Epithelial cell of esophagus (primary cell): ENCODE measurements around the gene LDB2.
"Not testable (repeated sequence)": the region's sequence is repeated elsewhere in the genome, so short reads cannot be mapped to it uniquely, and the experiment has no call there.

ENCODE experiments used
- DNase-seq: peaks from one replicate; pipeline ENCODE4 v3.0.0; 2010; ENCODE audit warnings: low read depth
- H3K4me3 ChIP-seq: 2 replicates; pipeline ENCODE4 v1.5.1; 2011; ENCODE audit warnings: mild to moderate bottlenecking, low read length, control low read depth
- TF ChIP-seq, protein P1 (sequence below): IDR thresholded peaks from 2 replicates; pipeline ENCODE4 v1.5.1; 2011; ENCODE audit warnings: low read depth, mild to moderate bottlenecking, low read length, control low read depth, inconsistent platforms; ENCODE audit not compliant: insufficient read depth; ENCODE audit errors: missing control alignments

Gene LDB2

DNA sequence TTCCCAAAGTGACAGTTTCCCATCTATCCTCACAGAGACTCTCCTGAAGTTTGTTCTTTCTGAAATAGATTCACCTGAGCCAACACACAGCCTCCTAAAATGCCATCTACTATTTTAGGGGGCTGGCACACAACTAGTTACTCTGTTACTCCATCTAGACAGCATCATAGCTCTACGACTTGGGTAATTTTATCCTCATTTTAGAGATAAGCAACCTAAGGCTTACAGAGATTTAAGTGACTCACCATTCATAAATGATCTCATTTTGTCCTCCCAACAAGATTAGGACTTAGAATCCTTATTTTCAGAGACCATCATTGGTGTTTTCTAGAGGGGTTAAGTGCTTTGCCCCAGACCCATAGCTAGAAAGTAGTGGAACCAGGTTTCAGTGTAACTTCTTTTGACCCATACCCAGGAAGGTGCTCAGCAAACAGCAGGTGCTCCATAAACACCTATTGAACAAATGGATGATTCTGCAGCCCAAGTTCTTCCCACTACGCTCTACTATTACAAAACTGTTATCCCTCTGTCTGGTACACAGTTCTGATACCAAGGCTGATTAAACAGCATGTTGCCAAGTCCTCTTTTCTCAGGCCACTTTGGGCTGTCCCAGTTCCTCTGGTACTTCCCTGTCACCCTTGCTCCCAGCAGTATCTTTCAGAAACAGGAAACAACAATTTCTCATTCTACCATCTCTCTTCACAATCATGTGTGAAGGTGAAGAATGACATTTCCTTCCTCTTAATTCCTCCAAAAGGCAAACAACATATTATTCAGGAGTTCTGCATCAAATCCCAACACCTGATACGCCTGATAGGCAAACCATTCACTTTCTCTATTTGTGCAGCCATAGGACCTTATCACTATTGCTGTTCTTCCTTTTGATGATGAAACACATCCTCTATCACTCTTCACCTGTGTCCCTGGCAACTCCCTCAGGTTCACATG, 367.5 kb downstream of the LDB2 start:
- TF ChIP-seq, protein P1, sequence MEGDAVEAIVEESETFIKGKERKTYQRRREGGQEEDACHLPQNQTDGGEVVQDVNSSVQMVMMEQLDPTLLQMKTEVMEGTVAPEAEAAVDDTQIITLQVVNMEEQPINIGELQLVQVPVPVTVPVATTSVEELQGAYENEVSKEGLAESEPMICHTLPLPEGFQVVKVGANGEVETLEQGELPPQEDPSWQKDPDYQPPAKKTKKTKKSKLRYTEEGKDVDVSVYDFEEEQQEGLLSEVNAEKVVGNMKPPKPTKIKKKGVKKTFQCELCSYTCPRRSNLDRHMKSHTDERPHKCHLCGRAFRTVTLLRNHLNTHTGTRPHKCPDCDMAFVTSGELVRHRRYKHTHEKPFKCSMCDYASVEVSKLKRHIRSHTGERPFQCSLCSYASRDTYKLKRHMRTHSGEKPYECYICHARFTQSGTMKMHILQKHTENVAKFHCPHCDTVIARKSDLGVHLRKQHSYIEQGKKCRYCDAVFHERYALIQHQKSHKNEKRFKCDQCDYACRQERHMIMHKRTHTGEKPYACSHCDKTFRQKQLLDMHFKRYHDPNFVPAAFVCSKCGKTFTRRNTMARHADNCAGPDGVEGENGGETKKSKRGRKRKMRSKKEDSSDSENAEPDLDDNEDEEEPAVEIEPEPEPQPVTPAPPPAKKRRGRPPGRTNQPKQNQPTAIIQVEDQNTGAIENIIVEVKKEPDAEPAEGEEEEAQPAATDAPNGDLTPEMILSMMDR = no peak
- no peak overlapping the region for H3K4me3 ChIP-seq
- no peak for DNase-seq

DNA sequence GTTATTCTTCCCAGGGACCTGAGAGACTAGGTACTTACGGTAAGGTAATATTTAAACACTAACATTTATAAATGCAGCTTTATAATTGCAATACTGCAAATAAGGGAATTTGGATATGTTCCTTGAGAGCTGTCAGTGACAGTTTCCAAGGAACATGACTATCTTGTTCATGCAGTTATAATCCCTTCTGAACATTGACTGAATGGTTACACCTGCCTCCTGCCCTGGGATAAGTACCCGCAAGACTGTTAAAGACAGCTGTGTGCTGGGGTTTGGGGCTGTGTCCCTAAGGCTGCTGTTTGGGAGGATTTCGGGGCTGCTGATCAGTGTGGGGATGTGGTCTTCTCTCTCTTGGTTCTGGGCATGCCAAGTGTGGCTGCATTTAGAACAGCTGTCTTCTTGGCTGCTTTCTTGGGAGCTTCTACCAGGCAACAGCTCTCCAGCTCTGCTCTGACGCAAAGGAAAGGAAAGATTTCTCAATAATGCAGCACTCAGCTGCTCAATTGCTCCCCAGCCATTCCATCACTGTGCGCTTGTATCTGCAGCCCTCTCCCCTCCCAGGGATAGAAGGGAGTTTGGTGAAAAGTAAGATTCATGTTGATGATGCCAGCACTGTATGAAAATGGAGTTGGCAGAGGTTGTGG, 373.4 kb downstream of the LDB2 start:
- no peak for DNase-seq
- TF ChIP-seq, protein P1 = no peak
- H3K4me3 ChIP-seq = no peak overlapping the region

DNA sequence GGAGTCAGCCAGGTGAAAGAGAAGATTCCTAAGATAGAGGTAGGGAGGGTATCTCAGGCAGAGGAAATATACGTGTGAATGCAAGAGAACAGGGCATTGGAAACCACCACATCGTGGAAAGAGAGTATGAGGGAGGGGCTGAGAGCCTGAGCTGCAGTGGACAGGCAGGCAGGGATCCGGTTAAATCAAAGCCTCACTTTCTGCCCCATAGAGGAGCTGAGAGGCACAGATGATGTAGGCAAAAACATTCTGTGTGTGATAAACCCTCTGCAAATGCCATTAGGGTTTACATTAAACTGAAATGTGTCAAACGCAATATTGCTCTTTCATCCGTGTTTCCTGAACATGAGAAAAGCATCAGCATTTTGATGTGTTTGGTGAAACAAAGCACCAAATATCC, 374.0 kb downstream of the LDB2 start:
- DNase-seq = no peak
- no peak overlapping the region for H3K4me3 ChIP-seq
- TF ChIP-seq, protein P1 = no peak

DNA sequence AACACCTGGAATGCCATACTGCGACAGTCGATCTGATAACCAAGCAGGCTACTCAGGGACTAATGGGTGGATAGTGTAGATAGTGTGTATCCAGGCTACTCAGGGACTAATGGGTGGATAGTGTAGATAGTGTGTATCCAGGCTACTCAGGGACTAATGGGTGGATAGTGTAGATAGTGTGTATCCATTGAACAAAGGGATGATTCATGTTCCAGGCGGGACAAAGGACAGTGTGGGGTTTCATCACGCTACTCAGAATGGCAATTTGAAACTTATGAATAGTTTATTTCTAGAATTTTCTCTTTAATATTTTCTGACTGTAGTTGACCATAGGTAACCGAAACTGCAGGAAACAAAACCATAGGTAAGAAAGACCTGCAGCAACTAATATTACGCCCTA, 374.9 kb downstream of the LDB2 start:
- not testable (repeated sequence) for DNase-seq, H3K4me3 ChIP-seq

GRCh38 chr4:16521156-16521915, 377.1 kb downstream of the LDB2 start:
- TF ChIP-seq, protein P1 = no peak
- no peak for DNase-seq
- no peak overlapping the region for H3K4me3 ChIP-seq

GRCh38 chr4:16516796-16517439, 381.5 kb downstream of the LDB2 start:
- peak; percentile 31 for DNase-seq
- TF ChIP-seq, protein P1 = no peak
- H3K4me3 ChIP-seq = no peak overlapping the region

DNA sequence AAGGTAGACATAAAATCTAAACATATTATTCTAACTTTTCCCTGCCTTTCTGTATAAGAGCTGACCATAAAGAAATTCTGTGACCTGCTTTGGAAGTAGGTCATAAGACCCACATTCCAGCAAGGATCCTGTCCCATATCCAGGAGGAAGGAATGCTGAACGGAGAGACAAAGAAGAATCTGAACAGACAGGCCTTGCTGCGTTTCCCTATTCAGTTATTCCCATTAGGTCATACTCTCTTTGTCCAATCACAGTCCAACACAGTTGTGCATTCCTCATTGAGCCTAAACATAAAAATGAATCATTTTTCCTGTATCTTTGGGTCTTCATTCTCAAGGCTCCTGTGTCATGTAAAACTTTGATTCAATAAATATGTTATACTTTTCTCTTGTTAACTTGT, 384.6 kb downstream of the LDB2 start:
- DNase-seq = no peak
- no peak overlapping the region for H3K4me3 ChIP-seq
- TF ChIP-seq, protein P1 = no peak
